GM18907 (cell line): ENCODE measurements around the gene C19orf47.

Experiments
- ATAC-seq: cut with Tn5 transposase; IDR thresholded peaks from one replicate; pipeline ENCODE4 v1.9.1; 2021; ENCODE audit warnings: mild to moderate bottlenecking, moderate library complexity; ENCODE audit not compliant: unreplicated experiment

C19orf47 gene

GRCh38 chr19:40348125-40348913 is at the start of gene C19orf47, which contains the start of gene PLD3:
TSS of gene C19orf47 (minus strand) at chr19:40348397. CDS start at chr19:40341857, 6,540 bp downstream.
TSS of gene PLD3 (plus strand) at chr19:40348695. CDS start at chr19:40366484, 17,789 bp downstream.
- peak; percentile 92 for ATAC-seq

GRCh38 chr19:40397568-40397906 is 49.3 kb upstream of the C19orf47 start:
- no peak for ATAC-seq

DNA sequence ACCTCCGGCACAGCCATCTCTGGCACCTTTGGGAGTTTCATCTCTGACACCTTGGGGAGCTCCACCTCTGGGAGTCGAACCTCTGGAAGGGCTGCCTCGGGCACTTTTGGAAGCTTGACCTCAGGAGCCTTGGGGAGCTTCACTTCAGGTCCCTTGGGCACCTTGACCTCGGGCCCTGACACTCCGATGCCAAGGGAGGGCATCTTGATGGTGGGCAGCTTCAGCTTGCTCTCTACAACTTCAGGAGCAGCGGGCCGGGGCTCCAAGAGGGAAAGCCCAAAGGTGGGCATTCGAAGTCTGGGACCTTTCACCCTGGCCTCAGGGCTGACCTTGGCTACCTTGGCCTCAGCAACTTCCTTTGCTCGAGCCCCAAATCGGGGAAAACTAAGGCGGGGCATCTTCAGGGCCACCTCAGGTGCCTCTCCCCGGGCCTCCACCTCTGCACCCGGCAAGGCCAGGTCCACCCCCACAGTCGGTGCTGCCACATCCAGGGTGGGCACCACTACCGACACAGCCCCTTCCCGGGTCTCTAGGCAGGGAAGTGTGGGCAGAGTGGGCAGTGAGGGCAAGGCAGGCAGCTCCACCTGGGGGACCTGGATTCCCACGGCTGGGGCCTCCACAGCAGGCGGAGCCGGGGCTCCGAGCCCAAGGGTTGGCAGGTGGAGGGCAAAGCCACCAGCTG is 48.8 kb upstream of the C19orf47 start:
- no peak for ATAC-seq

DNA sequence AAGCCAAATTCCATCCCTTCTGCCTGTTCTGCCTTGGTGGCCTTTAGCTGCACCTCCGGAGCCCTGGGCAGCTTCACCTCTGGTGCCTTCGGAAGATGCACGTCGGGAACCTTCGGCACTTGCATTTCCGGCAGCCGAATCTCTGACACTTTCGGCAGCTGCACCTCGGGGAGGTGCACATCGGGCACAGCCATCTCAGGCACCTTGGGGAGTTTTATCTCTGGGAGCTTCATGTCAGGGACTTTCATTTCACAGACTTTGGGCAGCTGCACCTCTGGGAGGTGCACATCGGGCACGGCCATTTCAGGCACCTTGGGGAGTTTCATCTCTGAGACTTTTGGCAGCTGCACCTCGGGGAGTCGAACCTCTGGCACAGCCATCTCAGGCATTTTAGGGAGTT is 47.8 kb upstream of the C19orf47 start:
- no peak for ATAC-seq

- no peak for ATAC-seq
Observed at GRCh38 chr19:40394816-40395210, 46.6 kb upstream of the C19orf47 start.

GRCh38 chr19:40393894-40394815 is 46.0 kb upstream of the C19orf47 start:
- no peak for ATAC-seq

DNA sequence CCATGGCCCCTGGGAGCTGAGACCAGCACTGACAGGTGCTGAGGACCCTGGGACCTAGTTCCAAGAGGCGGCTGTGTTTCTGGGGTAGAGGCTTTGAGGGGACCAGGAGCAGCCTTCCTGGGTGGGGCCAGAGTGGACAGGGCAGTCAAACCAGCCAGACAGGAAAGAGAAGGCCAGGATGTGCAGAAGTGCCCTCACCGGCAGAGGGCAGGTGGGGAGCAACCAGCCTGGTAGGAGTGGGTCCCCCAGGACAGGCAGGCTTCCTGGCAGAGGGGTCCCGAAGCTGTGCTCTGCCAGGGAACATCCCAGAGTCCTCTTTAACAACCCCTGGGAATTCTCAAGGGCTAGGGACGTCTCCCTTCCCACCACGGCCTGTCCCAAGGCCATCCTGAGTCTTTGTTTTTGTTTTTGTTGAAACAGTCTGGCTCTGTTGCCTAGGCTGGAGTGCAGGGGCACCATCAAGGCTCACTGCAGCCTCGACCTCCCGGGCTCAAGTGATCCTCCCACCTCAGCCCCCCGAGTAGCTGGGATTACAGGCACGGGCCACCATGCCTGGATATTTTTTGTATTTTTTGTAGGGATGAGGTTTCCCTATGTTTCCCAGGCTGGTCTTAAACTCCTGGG is 44.8 kb upstream of the C19orf47 start:
- ATAC-seq, result no peak

DNA sequence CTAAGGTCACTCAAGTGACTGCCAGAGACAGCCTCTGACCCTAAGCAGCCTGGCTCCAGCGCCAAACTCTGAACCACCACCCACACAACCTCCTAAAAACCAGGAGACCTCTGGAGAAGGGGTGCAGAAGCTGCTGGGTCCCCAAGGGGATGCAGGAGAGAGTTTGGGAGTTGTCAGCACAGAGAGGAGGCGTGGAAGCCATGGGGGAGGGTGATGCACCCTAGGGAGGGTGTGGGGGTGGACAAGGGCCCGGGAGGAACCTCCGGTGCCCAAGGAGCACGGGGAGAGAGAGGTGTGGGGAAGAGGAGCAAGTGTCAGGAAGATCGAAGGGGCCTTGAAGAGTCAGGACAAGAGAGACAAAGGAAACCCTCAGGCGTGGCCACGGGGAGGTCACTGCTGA is 43.9 kb upstream of the C19orf47 start:
- ATAC-seq, result no peak

- ATAC-seq, result no peak
Observed at GRCh38 chr19:40390084-40390742, 42.0 kb upstream of the C19orf47 start, which contains the start of gene HIPK4. TSS of gene HIPK4 (minus strand) at chr19:40390181. CDS start at chr19:40389902, 279 bp downstream.

DNA sequence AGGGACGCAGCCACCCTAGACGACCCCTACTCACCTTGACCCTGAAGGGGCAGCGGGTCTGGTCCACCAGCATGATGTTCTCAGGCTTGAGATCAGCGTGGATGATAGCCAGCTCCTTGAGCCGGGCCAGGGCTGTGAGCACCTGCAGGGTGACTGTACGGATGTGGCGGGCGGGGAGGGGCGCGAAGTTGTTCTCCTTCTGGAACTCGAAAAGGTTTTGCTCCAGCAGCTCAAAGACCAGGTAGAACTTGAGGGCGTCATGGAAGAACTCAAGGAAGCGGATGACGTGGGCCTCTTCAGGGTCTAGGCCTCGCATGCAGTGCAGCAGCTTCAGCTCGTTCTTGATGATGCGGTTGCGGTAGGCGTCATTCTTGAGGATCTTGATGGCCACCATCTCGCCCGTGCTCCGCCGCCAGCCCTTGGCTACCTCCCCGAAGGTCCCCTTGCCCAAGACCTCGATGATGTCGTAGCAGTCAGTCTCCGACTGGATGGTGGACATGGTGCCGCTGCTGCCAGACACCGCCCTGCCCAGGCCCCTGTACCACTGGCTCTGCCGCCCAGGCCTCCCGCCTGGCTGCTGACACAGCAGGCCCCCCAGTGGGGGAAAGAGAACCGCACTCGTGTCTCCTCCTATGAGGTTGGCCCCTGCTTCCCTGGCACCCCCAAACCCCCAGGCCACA is 41.3 kb upstream of the C19orf47 start:
- ATAC-seq, result no peak

DNA sequence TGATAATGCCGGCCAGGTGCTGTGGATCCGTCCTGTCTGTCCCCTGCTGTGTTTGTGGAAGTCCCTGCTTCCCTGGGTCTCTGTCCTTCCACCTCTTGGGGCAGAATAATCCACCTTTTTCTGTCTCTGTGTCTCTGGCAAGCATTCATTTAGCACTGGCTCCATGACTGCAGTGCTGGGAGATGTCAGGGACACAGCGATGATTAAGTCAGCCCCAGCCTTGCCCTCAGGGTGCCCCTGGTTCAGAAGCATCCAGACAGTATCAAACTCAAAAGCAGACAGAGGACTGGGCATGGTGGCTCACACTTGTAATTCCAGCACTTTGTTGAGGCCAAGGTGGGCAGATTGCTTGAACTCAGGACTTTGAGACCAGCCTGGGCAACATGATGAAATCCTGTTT is 40.3 kb upstream of the C19orf47 start:
- ATAC-seq, result no peak

- no peak for ATAC-seq
Observed at GRCh38 chr19:40387155-40387554, 39.0 kb upstream of the C19orf47 start.

- ATAC-seq, result no peak
Observed at GRCh38 chr19:40383668-40384248, 35.6 kb upstream of the C19orf47 start.

- ATAC-seq, result no peak
Observed at GRCh38 chr19:40381321-40381720, 33.1 kb upstream of the C19orf47 start.

DNA sequence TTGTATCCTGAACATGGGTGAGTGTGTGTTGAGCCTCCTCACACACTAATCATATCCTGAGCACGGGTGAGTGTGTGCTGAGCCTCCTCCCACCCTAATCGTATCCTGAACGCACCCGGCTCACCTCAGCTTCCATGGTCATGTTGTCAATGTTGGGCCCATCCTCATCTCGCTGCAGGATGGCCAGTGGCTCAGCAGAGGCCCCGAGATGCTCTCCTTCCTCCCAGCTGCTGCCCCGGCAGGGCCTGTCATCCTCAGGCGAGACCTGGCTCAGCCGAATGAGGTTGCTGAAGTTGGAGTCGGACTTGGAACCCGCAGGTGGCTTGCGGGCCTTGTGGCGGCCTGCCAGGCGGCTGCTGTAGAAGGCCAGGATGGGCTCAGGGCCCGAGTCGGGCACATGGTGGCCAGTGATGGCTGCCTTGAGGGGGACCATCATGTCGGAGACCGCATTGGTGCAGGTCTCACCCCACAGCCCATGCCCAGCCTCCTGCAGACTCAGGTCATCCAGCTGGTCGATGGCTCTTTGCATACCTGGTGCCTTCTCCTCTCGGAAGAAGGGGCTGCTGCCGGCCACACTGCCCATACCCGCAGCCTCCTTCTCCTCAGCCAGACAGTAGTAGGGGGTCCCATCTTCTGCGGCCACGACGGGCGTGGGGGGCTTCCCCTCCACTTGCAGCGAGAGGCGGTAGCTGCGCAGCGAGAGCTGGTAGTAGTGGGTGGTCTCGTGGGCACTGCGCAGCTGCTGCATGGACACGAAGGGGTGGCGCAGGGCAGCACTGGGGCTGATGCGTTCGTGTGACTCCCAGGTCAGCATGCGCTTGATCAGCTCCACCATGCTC is 32.2 kb upstream of the C19orf47 start:
- no peak for ATAC-seq

DNA sequence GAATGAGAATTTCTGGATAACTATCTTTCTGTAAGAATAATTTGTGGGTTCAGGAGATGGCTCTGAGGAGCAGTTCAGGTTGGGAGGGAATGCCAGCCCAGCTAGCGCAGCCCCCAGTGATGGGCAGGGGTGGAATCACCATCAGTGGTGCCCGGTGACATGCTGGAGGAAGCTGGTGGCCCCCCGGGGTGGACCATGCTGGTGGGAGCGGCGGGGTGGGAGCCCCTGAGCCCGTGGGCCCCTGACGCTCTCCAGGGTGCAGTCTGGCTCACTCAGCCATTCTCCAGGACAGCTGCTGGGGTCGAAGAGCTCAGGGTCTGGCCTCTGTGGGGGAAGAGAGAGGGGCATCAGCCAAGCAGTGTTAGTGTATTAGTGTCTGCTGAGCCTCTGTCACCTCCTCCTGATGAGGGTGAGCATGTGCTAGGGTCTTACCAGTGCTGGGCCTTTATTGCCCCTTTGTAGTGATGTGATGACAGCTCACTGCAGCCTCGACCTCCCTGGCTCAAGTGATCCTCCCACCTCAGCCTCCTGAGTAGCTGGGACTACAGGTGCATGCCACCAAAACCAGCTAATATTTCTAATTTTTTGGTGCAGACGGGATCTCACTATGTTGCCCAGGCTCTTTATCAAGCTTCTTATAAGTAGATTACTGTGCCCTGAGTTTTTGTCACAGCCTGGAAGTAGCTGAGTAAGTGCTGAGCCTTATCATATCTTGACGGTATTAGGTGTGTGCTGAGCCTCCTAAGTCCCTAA is 31.4 kb upstream of the C19orf47 start:
- no peak for ATAC-seq

DNA sequence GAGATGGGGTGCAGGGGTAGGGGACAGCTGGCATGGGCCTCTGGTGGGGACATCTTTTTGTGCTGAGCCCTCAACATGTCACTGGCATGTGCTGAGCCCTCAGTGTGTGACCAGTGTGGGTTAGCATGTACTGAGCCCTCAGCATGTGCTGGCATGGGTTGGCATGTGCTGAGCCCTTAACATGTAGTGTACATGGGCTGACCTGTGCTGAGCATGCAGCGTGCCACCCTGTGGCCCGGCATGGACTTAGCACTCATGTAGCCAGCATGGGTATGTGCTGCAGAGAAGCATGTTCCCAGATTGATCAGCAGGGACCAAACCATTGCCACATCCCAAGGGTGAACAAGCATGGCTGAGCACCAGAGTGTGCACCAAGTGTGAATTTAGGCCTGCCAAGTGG is 30.3 kb upstream of the C19orf47 start:
- ATAC-seq, result no peak
